HepG2 (cell line): ENCODE measurements around the gene TMEM141. TPM values are rescaled to one million over a fixed set of nuclear protein-coding genes. Genes with fewer than 3 reads are reported as not detected.

Experiments used
- ATF1 ChIP-seq: IDR thresholded peaks from 2 replicates; pipeline ENCODE4 v1.6.1; 2016; ENCODE audit warnings: mild to moderate bottlenecking, control low read depth
- CHD2 ChIP-seq: IDR thresholded peaks from 2 replicates; pipeline ENCODE4 v1.6.1; 2011; ENCODE audit warnings: low read depth, low read length, improper control_type of control experiment
- GATAD2A ChIP-seq: IDR thresholded peaks from 2 replicates; pipeline ENCODE4 v1.6.1; 2016
- GMEB2 ChIP-seq: IDR thresholded peaks from 2 replicates; pipeline ENCODE4 v1.6.1; 2016; ENCODE audit warnings: missing biosample characterization, missing genetic modification reagents, low read depth
- GZF1 ChIP-seq: sonication (generic); formaldehyde crosslinking; IDR thresholded peaks from 2 replicates; pipeline ENCODE4 v1.5.1; 2020; ENCODE audit warnings: mild to moderate bottlenecking, missing genetic modification reagents
- HHEX ChIP-seq: IDR thresholded peaks from 2 replicates; pipeline ENCODE4 v1.6.1; 2016; ENCODE audit warnings: control low read depth
- HOXD1 ChIP-seq: sonication (generic); formaldehyde crosslinking; IDR thresholded peaks from 2 replicates; pipeline ENCODE4 v1.5.0; 2020; ENCODE audit warnings: missing genetic modification reagents
- MZF1 ChIP-seq: sonication (generic); formaldehyde crosslinking; IDR thresholded peaks from 2 replicates; pipeline ENCODE4 v1.8.1; 2023; ENCODE audit warnings: mild to moderate bottlenecking, missing genetic modification reagents, borderline replicate concordance
- NCOR1 ChIP-seq: fragments of 200-600 bp; sonication (generic); IDR thresholded peaks from 2 replicates; pipeline ENCODE4 v1.7.0; 2017; ENCODE audit warnings: antibody characterized with exemption, low read length, borderline replicate concordance
- NFE2 ChIP-seq: sonication (generic); formaldehyde crosslinking; IDR thresholded peaks from 2 replicates; pipeline ENCODE4 v1.4.0; 2020; ENCODE audit warnings: missing genetic modification reagents
- NFYB ChIP-seq: sonication (generic); formaldehyde crosslinking; IDR thresholded peaks from 2 replicates; pipeline ENCODE4 v1.4.0; 2020; ENCODE audit warnings: missing genetic modification reagents
- POLR2G ChIP-seq: fragments of 200-400 bp; formaldehyde crosslinking; IDR thresholded peaks from 2 replicates; pipeline ENCODE4 v1.6.1; 2018; ENCODE audit warnings: mild to moderate bottlenecking, low read depth, low read length, moderate library complexity
- RERE ChIP-seq: IDR thresholded peaks from 2 replicates; pipeline ENCODE4 v1.6.1; 2016; ENCODE audit warnings: low read depth, missing genetic modification reagents, missing compliant biosample characterization
- SMAD9 ChIP-seq: sonication (generic); formaldehyde crosslinking; IDR thresholded peaks from 2 replicates; pipeline ENCODE4 v1.5.1; 2020; ENCODE audit warnings: mild to moderate bottlenecking, missing genetic modification reagents
- SNRNP70 ChIP-seq: fragments of 200-400 bp; formaldehyde crosslinking; IDR thresholded peaks from 2 replicates; pipeline ENCODE4 v1.6.1; 2017; ENCODE audit warnings: mild to moderate bottlenecking, low read depth, low read length, moderate library complexity
- TBX2 ChIP-seq: sonication (generic); formaldehyde crosslinking; IDR thresholded peaks from 2 replicates; pipeline ENCODE4 v1.5.0; 2020; ENCODE audit warnings: missing genetic modification reagents, mild to moderate bottlenecking, borderline replicate concordance
- ZBTB3 ChIP-seq: sonication (generic); formaldehyde crosslinking; IDR thresholded peaks from 2 replicates; pipeline ENCODE4 v1.4.0; 2020; ENCODE audit warnings: low read depth, mild to moderate bottlenecking, moderate library complexity, missing genetic modification reagents, borderline replicate concordance
- ZNF101 ChIP-seq: sonication (generic); formaldehyde crosslinking; IDR thresholded peaks from 2 replicates; pipeline ENCODE4 v1.4.0; 2020; ENCODE audit warnings: mild to moderate bottlenecking, low read depth, missing genetic modification reagents, borderline replicate concordance
- ZNF446 ChIP-seq: sonication (generic); formaldehyde crosslinking; IDR thresholded peaks from 2 replicates; pipeline ENCODE4 v1.5.0; 2020; ENCODE audit warnings: mild to moderate bottlenecking, missing genetic modification reagents
- ZNF567 ChIP-seq: sonication (generic); formaldehyde crosslinking; IDR thresholded peaks from 2 replicates; pipeline ENCODE4 v1.8.1; 2023; ENCODE audit warnings: mild to moderate bottlenecking, missing genetic modification reagents, borderline replicate concordance
- ZNF746 ChIP-seq: sonication (generic); formaldehyde crosslinking; IDR thresholded peaks from 2 replicates; pipeline ENCODE4 v1.8.0; 2022; ENCODE audit warnings: mild to moderate bottlenecking, missing genetic modification reagents
- ZNF790 ChIP-seq: sonication (generic); formaldehyde crosslinking; IDR thresholded peaks from 2 replicates; pipeline ENCODE4 v1.8.0; 2022; ENCODE audit warnings: missing genetic modification reagents, mild to moderate bottlenecking, borderline replicate concordance
- ZSCAN5A ChIP-seq: sonication (generic); formaldehyde crosslinking; IDR thresholded peaks from 2 replicates; pipeline ENCODE4 v1.8.0; 2022; ENCODE audit warnings: mild to moderate bottlenecking, missing genetic modification reagents, borderline replicate concordance
- polyA plus RNA-seq, 8 experiments: library from polyadenylated mRNA; depleted of rRNA in 3 of 8; stranded (reverse) in 7 of 8; unstranded in 1 of 8; fragments of >200 nt; fragmentation: Illumina TruSeq in 4 of 8; extraction: Trizol in 4 of 8; gene quantifications; 2 replicates each; pipeline versions ENCODE4 v1.2.1 to v1.2.3, GENCODE V29; 2011 to 2016; ENCODE audit warnings: low read depth in 4 of 8, missing spikeins in 1 of 8, mixed read lengths in 1 of 8; ENCODE audit not compliant: insufficient read depth in 1 of 8
- total RNA-seq, 5 experiments: library from RNA; depleted of rRNA; stranded (reverse); fragments of >200 nt; fragmentation: Illumina TruSeq; extraction: Trizol; gene quantifications; 2 replicates each; pipeline ENCODE4 v1.2.3, GENCODE V29; 2016; ENCODE audit warnings: low read depth in 1 of 5

Gene TMEM141
- total and polyA plus RNA-seq, 2 of the 13 experiments (the other 11 are each of a cell fraction or from before 2014, with no cell fraction given), result 81.0 to 202 TPM

GRCh38 chr9:136791516-136792276, 552 bp downstream of the TMEM141 start (continued):
- no peak for TF ChIP-seq ZSCAN5A
- no peak for TF ChIP-seq ZNF446 (CRISPR knock-in tag)
- peak; percentile 51; the same call in 1 of the 2 replicates for TF ChIP-seq GATAD2A (CRISPR knock-in tag)
- TF ChIP-seq NCOR1, result no peak
- TF ChIP-seq HOXD1 (CRISPR knock-in tag), result no peak
- no peak for TF ChIP-seq ZNF790
- TF ChIP-seq SMAD9 (CRISPR knock-in tag), result no peak
- peak; percentile 73; the same call in 1 of the 2 replicates for TF ChIP-seq TBX2 (CRISPR knock-in tag)
- TF ChIP-seq NFYB (CRISPR knock-in tag), result no peak
- peak; percentile 23; the same call in 1 of the 2 replicates for TF ChIP-seq POLR2G
- TF ChIP-seq ZNF567 (CRISPR knock-in tag), result no peak; the same call in 1 of the 2 replicates
- no peak for TF ChIP-seq HHEX (CRISPR knock-in tag)
- TF ChIP-seq ZBTB3 (CRISPR knock-in tag), result peak; percentile 32; the same call in 1 of the 2 replicates
- TF ChIP-seq SNRNP70, result no peak
- no peak for TF ChIP-seq ATF1
- no peak for TF ChIP-seq CHD2
- 0 out of 2 replicates have a peak, but pooled peaks have one; percentile 59 for TF ChIP-seq GZF1 (CRISPR knock-in tag)
- no peak for TF ChIP-seq ZNF101
- 0 out of 2 replicates have a peak, but pooled peaks have one; percentile 19 for TF ChIP-seq MZF1 (CRISPR knock-in tag)
- no peak for TF ChIP-seq RERE (CRISPR knock-in tag)
- no peak for TF ChIP-seq GMEB2 (CRISPR knock-in tag)
- TF ChIP-seq NFE2 (CRISPR knock-in tag), result no peak
- no peak for TF ChIP-seq ZNF746 (CRISPR knock-in tag)
